IMR-90 (cell line): ENCODE results near the gene PMF1.

Experiments used
- CHD1 ChIP-seq: IDR thresholded peaks from 2 replicates; pipeline ENCODE4 v1.6.1; 2012; ENCODE audit warnings: low read depth, low read length, improper control_type of control experiment
- CTCF ChIP-seq: conservative IDR thresholded peaks from 2 replicates; pipeline ENCODE4 v1.5.1; 2012; ENCODE audit warnings: mild to moderate bottlenecking, low read depth, low read length, improper control_type of control experiment
- POLR2A ChIP-seq: IDR thresholded peaks from 2 replicates; pipeline ENCODE4 v1.6.1; 2012; ENCODE audit warnings: mild to moderate bottlenecking, low read depth, low read length
- RFX5 ChIP-seq: IDR thresholded peaks from 2 replicates; pipeline ENCODE4 v1.8.0; 2012; ENCODE audit warnings: low read depth, mild to moderate bottlenecking, low read length, moderate library complexity

- TF ChIP-seq CHD1, result no peak
- TF ChIP-seq POLR2A, result no peak
- TF ChIP-seq CTCF, result no peak
- TF ChIP-seq RFX5, result no peak
Measured at GRCh38 chr1:156249593-156249992, 36.8 kb downstream of the PMF1 start.
